Breast epithelium (tissue), 4 donors: Measurements from ENCODE around the gene TNFRSF25. TPM values are rescaled to one million over a fixed set of nuclear protein-coding genes. Genes with fewer than 3 reads are reported as not detected.
"Not testable (repeated sequence)": the region's sequence is repeated elsewhere in the genome, so short reads cannot be mapped to it uniquely, and the experiment has no call there.

ENCODE experiments used
- DNase-seq, 2 donors: peaks; one replicate each; pipeline ENCODE4 v3.0.0-alpha.2; 2019; ENCODE audit warnings: low spot score in 2 of 2
- H3K27ac ChIP-seq, 2 donors: fragments of 200-600 bp; sonication (generic) in 1 of 2; one replicate each; pipeline ENCODE4 v1.5.1; 2016 to 2019; ENCODE audit warnings: mild to moderate bottlenecking in 1 of 2
- H3K27me3 ChIP-seq, 2 donors: fragments of 200-600 bp; sonication (generic) in 1 of 2; one replicate each; pipeline versions ENCODE4 v1.5.1 to v1.6.0; 2017 to 2019; ENCODE audit warnings: control low read depth in 1 of 2, mild to moderate bottlenecking in 1 of 2
- H3K36me3 ChIP-seq: fragments of 200-600 bp; one replicate; pipeline ENCODE4 v1.5.1; 2019
- H3K4me1 ChIP-seq, 2 donors: fragments of 200-600 bp; sonication (generic); one replicate each; pipeline ENCODE4 v1.5.1; 2016 to 2019; ENCODE audit warnings: control low read depth in 1 of 2
- H3K4me3 ChIP-seq, 3 donors: fragments of 200-600 bp; sonication (generic); 1 replicate in 2 of 3; 2 replicates in 1 of 3; pipeline ENCODE4 v1.5.1; 2016 to 2019; ENCODE audit warnings: mild to moderate bottlenecking in 3 of 3, moderate library complexity in 2 of 3
- H3K9me3 ChIP-seq, 2 donors: fragments of 200-600 bp; sonication (generic) in 1 of 2; one replicate each; pipeline ENCODE4 v1.5.1; 2016 to 2019; ENCODE audit warnings: control low read depth in 1 of 2
- CTCF ChIP-seq, 3 donors: fragments of 450-650 bp; IDR thresholded peaks; one replicate each; pipeline ENCODE4 v1.5.1; 2016 to 2017; ENCODE audit warnings: antibody characterized with exemption in 3 of 3, mild to moderate bottlenecking in 3 of 3, moderate library complexity in 3 of 3
- POLR2A ChIP-seq: fragments of 450-650 bp; IDR thresholded peaks from one replicate; pipeline ENCODE4 v1.6.1; 2016; ENCODE audit warnings: antibody characterized with exemption, mild to moderate bottlenecking, moderate library complexity
- POLR2AphosphoS5 ChIP-seq, 3 donors: sonication (generic); formaldehyde crosslinking; IDR thresholded peaks; one replicate each; pipeline ENCODE4 v1.6.1; 2017; ENCODE audit warnings: antibody characterized with exemption in 3 of 3
- intact Hi-C: fragments of 100-400 bp; cut with DNase I; formaldehyde crosslinking; loops from one replicate; pipeline ENCODE4 v1.15.1; 2023; ENCODE audit warnings: low total_unique reads
- total RNA-seq, 3 donors: library from RNA; depleted of rRNA; stranded (reverse); fragments of >200 nt; gene quantifications; one replicate each; pipeline ENCODE4 v1.1.0, GENCODE V29; 2016

The TNFRSF25 gene
- total RNA-seq, 3 donors from 2014 or later = 3.8 to 13.1 (median 12.4) TPM

- TF ChIP-seq POLR2A (no peak), CTCF (IDR thresholded peaks at IDR 0.05) (no peak), POLR2AphosphoS5 (IDR thresholded peaks at IDR 0.05) (no peak)
- DNase-seq = no peak
- Histone ChIP-seq H3K36me3 (no peaks in the 10 kb centered on the region), H3K4me1 (peaks cover 0 to 11% of the 10 kb centered on the region in 2 donors), H3K9me3 (no peaks in the 10 kb centered on the region), H3K27me3 (peaks cover 0 to 6% of the 10 kb centered on the region in 2 donors), H3K4me3 (no peak overlapping the region), H3K27ac (no peak overlapping the region)
- intact Hi-C loops = no loop called here
These were observed 31.8 kb downstream of the TNFRSF25 start for GRCh38 chr1:6434186-6434585.

- not testable (repeated sequence) for H3K9me3 ChIP-seq
These were observed 34.1 kb downstream of the TNFRSF25 start for GRCh38 chr1:6431645-6432579.

GRCh38 chr1:6429660-6430411 is 36.1 kb downstream of the TNFRSF25 start:
- peak overlapping the region; percentile 48 to 61 for H3K27ac ChIP-seq
- peaks cover 5 to 26% of the 10 kb centered on the region in 2 donors for H3K4me1 ChIP-seq
- H3K36me3 ChIP-seq, DNase-seq, intact Hi-C loops, H3K4me3 ChIP-seq, H3K9me3 ChIP-seq: not testable (repeated sequence)
- peaks cover 3 to 17% of the 10 kb centered on the region in 2 donors for H3K27me3 ChIP-seq

More at GRCh38 chr1:6431645-6432579, 34.1 kb downstream of the TNFRSF25 start:
- not testable (repeated sequence) for H3K4me3 ChIP-seq, H3K36me3 ChIP-seq, H3K27ac ChIP-seq, H3K27me3 ChIP-seq, DNase-seq
- H3K4me1 ChIP-seq = peaks cover 0 to 19% of the 10 kb centered on the region in 2 donors
- intact Hi-C loops = loop anchor here (2.0 kb wide), 1 partner anchor 21 kb away; no protein-coding TSS in a partner anchor

GRCh38 chr1:6428453-6428852 is 37.5 kb downstream of the TNFRSF25 start:
- Histone ChIP-seq H3K4me1 (peaks cover 10 to 31% of the 10 kb centered on the region in 2 donors), H3K27me3 (peaks cover 3 to 19% of the 10 kb centered on the region in 2 donors), H3K27ac (peak overlapping the region; percentile 33 to 61)
- H3K4me3 ChIP-seq, DNase-seq, intact Hi-C loops, H3K36me3 ChIP-seq, H3K9me3 ChIP-seq: not testable (repeated sequence)

GRCh38 chr1:6427441-6428390 is 38.3 kb downstream of the TNFRSF25 start:
- Histone ChIP-seq H3K4me1 (peaks cover 10 to 31% of the 10 kb centered on the region in 2 donors), H3K27me3 (peaks cover 3 to 19% of the 10 kb centered on the region in 2 donors), H3K4me3 (no peak overlapping the region), H3K27ac (peak overlapping the region; percentile 33 to 61), H3K9me3 (no peaks in the 10 kb centered on the region), H3K36me3 (no peaks in the 10 kb centered on the region)
- TF ChIP-seq POLR2AphosphoS5 (IDR thresholded peaks at IDR 0.05) = no peak
- TF ChIP-seq CTCF (IDR thresholded peaks at IDR 0.05) = no peak
- no peak for TF ChIP-seq POLR2A
- peak; percentile 61 to 82 for DNase-seq
- intact Hi-C loops = no loop called here

GRCh38 chr1:6426972-6427350 is 39.0 kb downstream of the TNFRSF25 start:
- peak overlapping the region; percentile 11 to 61 for H3K27ac ChIP-seq
- TF ChIP-seq POLR2A (no peak), POLR2AphosphoS5 (IDR thresholded peaks at IDR 0.05) (no peak), CTCF (IDR thresholded peaks at IDR 0.05) (no peak)
- H3K4me3 ChIP-seq = no peak overlapping the region
- no peaks in the 10 kb centered on the region for H3K36me3 ChIP-seq
- no peak for DNase-seq
- no peaks in the 10 kb centered on the region for H3K9me3 ChIP-seq
- H3K27me3 ChIP-seq = peaks cover 3 to 19% of the 10 kb centered on the region in 2 donors
- H3K4me1 ChIP-seq = peaks cover 10 to 31% of the 10 kb centered on the region in 2 donors
- intact Hi-C loops = no loop called here
